Stimulated activated CD4-positive, alpha-beta T cell treated with anti-CD3 and anti-CD28 coated beads, TNF-alpha, amount 100 ng/mL, for 48 hours (primary cell): ENCODE results near the gene TRIM59.

ENCODE experiments used
- DNase-seq, 3 donors: peaks; one replicate each; pipeline ENCODE4 v3.0.0-alpha.2; 2020; ENCODE audit warnings: low read depth in 3 of 3

TRIM59 gene, protein sequence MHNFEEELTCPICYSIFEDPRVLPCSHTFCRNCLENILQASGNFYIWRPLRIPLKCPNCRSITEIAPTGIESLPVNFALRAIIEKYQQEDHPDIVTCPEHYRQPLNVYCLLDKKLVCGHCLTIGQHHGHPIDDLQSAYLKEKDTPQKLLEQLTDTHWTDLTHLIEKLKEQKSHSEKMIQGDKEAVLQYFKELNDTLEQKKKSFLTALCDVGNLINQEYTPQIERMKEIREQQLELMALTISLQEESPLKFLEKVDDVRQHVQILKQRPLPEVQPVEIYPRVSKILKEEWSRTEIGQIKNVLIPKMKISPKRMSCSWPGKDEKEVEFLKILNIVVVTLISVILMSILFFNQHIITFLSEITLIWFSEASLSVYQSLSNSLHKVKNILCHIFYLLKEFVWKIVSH

DNA sequence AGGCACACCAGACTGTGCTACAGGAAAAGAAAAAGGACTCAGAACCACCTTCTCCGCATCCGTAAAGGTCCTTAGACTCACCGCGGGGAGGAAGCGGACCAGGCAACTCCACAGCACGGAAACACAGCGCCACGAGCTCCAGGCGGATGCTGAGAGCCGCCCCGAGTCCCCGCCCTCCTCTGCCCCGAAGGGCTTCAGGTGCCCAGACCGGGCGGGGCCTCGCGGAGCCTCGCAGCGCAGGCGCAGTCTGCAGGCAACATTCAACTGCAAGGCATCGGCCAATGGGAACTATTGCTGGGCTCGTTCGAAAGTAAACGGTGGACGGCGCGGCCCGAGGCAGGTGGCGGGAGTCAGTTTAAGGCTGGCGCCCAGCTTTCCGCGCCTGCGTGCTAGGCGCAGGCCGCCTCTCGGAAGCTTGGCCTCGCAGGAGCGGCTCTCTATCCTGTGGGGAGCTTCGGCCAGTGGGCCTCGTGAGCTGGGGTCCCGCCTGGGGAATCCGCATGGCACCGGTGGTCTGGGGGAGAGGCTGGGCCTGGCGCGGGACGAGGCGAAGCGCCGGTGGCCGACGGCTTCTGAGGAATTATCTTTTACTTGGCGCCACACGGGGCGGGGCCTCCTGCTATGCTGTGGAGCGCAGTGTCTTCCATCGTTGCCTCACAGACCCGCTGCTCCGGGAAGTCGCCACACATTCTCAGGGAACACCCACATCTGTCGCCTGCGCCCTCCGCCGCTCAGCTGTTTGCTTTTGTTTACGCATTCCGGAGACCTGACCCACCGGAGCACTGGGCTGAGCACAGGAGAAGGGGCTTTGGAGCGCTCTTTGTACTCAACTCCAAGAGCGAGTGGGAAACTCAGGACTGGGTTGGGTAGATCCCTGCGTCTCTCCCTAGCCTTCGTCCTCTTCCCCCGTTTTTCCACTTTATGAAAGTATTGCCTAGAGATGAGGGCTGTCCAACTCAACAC is at the start of gene TRIM59:
TSS of gene TRIM59 (minus strand) at position 151 of the 963 bp plus-strand sequence. CDS start 10,603 bp downstream, outside the sequence.
- DNase-seq = peak; percentile 92 to 96 (median 94)

DNA sequence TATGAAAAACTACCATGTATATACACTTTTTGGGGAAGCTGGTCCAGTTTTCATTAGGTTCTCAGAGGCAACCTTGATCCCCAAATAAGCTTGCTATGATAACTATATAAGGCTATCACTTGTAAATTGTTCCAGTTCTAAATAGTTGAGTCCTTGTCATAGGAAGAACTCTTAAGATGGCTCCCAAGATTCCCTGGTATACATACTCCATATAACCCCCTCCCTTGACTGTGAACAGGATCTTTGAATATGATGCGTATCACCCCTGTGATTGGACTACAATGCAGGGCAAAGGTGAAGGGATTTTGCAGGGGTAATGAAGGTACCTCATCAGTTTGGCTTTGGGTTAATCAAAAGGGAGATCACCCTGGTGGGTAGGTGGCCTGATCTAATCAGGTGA is 48.6 kb upstream of the TRIM59 start:
- DNase-seq = no peak

DNA sequence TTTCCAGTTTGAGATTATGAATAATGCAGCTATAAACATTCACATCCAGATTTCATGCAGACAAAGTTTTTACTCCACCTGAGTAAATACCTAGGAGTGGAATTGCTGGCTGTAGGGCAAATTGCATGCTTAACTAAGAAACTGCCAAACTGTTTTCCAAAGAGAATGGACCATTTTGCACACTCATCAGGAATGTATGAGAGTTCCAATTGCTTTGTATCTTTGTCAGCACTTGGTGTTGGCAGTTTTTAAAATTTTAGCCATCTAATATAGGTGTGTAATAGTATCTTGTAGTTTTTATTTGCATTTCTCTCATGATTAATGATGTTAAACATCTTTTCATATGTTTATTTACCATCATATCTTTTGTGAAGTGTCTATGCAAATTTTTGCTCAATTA is 40.6 kb upstream of the TRIM59 start:
- DNase-seq = no peak

DNA sequence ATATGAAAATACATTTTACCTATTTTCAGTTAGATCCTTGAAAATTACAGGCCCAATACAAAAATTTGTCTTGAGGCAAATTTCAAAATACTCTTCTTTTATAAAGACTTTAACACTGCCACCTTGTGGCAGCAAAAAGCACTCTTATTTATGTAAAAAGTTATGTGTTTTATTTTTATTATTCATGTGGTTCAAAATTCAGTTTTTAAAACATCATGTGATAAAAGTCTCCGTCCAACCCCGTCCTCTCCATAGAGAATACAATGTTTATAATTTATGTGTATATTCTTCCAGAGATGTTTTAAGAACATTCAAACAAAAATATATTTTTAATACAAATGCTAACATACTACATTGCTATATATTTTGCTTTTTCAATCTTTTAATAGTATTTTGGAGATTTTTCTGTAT is 36.9 kb upstream of the TRIM59 start:
- DNase-seq = no peak

DNA sequence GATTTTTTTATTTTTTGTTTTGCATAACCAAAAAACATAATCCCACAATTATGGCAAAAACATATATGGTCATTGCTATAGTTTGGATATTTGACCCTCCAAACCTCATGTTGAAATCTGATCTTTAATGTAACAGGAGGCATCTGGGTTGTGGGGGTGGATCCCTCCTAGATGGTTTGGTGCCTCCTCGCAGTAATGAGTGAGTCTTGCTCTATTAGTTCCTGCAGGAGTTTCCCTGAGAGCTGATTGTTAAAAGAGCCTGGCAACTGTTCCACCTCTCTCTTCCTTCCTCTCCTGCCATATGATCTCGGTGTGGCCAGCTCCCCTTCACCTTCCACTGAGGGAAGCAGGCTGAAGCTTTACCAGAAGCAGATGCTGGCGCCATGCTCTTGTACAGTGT is 33.2 kb upstream of the TRIM59 start:
- DNase-seq = no peak

DNA sequence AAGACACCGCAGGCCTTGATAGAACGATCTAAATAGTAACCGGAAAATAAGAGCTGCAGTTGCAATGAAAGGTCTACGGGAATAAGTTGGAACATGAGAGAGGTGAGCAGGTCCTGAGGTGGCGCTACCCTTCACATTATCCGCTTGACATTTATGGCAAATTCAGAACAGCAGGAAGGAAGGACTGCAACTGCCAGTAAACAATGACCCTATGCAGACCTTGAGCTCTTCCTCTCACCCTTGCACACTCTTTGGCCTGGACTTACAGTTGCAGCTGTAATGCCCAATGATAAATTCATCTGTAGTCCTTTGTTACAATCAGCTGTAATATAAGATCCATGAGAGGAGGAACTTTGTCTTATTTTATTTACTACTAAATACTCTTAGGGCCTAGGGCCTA is 32.3 kb upstream of the TRIM59 start:
- no peak for DNase-seq

DNA sequence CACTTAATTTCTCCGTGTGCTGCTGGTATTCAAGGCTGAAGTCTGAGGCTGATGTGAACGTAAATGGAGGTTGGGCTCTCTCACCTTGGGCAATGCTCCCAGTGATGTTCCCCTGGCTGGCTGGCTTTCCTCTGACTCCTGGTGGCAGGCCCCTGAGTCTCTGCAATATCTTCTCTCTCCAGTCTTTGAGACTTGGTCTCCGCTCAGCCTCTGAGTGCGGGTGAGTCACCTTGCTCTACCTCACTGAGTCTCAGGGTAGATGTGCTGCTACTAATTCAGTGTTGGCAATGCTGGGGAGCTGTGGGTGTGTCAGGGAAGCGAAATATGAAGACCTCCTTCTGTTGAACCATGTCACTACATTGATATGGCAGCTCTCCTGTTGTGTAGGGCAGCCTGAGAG is 31.3 kb upstream of the TRIM59 start:
- no peak for DNase-seq

DNA sequence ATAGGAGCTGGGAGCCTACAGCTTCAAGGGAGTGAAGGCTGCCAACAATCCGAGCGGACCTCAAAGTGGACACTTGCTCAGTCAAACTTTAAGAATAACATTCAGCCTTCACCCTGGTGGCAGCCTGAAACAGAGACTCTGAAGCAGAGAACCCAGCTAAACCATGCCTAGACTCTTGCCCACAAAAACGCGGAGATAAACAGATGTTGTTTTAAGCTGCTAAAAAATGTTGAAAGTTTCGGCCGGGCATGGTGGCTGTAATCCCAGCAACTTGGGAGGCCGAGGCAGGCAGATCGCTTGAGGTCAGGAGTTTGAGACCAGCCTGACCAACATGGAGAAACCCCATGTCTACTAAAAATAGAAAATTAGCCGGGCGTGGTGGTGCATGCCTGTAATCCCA is 29.8 kb upstream of the TRIM59 start:
- no peak for DNase-seq

DNA sequence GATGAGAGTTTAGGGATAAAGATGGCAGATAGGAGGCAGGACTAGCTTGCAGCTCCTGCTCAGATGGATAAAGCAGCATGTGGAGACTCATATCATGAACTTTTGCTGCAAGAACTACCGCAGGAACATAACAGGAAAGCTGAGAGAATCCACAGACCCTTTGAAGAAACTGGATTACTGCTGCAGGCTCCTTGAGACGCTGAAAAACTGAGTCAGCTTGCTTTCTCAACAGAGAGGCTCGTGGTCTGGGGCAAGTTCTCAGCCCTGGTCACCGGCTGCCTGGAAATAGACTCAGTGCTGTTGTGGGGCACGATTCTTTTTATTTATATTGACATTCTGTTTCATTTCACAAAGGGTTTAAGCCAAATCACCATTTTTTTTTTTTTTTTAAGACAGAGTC is 28.8 kb upstream of the TRIM59 start:
- DNase-seq = no peak

DNA sequence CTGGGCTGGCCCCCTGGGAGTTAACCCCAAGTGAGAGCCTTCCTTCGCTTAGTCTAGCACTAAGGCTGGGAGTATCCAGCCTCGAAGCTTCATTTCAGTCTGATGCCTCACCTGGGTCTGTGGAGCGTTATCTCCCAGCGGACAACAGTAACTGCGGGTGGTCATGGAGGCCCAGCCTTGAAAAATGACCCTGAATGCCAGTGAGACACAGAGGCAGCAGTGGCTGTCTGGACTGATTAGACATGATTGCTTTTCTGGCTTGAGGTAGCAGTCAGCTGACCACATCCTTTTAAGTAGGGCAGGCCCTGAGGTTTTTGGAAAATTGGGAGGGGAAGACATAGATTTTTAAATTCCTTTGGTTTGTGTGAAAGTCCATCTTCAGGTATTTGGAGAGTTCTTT is 28.2 kb upstream of the TRIM59 start:
- no peak for DNase-seq

DNA sequence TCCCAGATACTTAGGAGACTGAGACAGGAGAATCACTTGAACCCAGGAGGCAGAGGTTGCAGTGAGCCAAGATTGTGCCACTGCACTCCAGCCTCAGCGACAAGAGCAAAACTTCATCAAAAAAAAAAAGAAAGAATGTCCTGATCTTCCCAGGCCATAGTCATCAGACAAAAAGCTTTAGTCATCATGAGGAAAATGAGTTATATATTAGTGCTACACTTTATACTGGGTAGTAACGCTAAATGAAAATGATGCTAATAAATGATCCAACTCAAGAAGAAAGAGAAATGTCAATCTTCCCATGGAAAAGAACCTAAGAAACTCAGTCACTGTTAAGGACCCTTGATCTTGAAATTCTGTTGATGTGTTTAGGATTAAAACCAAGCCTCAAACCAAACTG is 26.3 kb upstream of the TRIM59 start:
- DNase-seq = no peak

DNA sequence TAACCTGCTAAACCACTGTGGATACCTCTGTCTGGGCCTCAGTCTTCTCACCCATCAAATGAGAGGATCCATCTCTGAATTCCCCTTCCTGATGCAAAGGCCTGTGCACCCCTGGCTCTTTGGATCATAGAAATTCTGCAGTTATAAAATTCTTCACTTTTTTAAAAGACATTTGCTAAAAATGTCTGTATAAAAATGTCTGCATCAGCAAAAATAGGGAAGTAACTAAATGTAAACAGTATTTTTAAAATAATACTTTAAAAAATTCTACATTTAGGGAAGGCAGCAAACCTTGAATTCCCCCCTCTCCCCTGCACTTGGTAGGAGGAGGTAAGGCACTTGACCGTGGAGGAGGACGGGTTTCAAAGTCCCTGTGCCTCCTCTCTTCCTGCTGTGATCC is 25.6 kb upstream of the TRIM59 start:
- DNase-seq = no peak

DNA sequence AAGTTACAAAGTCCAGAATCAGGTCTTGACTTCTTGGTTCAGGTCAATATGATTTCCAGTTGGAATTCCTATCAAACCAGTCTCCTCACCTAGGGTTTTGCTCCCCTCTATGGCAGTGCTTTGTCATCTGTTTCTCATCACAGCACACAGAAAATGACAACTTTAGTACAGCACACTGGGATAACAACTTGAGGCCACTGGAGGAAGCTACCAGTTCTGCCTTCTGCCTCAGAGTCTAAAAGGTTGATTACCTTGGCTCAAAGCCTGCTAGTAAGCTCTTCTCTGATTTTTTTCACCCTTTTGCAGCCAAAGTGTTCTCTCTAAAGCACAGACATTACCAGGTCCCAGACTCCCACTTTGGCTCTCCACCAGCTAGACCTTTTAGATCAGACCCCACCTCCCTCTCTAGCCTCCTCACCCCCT is 24.8 kb upstream of the TRIM59 start:
- no peak for DNase-seq

DNA sequence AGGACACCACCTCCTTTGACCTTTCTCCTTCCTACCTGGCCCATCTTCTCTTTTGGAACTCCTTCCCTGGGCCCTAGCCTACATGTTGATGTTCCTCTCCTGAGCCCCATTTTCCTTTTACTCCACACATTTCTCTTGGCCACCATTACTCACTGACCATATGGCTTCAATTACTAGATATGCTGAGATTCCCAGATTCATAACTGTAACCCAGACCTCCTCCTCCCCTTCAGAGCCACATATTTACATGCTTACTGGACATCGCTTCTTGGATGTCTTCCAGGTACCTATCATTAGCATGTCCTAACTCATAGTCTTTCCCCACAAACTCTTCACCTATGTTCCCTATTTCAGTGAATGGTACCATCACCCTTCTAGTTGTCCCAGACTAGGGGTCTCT is 24.4 kb upstream of the TRIM59 start:
- no peak for DNase-seq

DNA sequence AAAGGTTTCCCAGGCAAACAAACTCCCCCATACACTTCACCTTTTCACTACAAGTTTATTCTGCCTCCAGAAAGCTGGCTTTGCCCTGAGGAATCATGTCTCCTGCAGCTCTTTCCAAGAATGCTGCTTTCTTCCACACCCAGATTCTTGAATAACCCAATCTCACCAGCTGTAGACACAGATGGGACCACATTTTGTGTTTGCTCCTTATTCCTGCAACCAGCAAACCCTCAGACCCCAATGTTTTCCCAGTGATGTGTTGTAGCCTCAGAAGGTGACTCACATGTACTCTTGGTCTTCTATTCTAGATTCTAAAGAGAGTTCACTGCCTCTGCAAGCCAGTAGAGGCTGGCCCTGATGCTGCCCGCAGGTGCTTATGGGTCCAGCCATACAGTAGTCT is 23.6 kb upstream of the TRIM59 start:
- no peak for DNase-seq

DNA sequence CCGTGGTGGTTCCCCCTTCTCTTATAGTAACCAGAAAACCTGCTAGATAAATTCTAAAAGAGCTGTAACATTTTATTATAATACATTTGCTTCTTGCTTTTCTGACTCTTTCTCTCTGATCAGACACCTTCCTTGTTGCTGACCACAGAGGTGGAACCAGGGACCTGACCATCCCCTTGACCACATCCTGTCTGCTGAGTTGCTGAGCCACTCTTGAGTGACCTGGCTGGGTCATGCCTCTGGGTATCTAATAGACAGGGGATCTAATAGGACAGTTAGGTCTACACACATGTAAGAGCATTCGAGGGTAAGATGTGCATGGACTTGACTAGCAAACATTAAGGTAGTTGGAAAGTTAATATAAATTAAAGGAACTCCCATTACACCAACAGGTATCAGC is 22.8 kb upstream of the TRIM59 start:
- no peak for DNase-seq

DNA sequence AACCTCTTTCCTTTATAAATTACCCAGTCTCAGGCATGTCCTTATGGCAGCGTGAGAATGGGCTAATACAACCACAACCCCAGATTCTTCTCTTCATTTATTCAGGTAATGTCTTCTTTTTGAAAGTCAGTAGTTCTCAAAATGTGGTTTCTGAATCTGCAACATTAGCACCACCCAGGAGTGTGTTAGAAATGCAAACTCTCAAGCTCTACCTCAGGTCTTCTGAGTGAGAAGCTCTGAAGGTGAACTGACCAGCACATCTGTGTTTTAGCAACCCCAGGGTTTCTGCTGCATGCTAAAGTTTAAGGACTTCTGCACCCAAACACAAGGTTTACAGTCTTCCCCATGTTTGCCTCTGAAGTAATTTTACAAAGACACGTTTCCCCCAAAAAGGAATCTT is 22.3 kb upstream of the TRIM59 start:
- no peak for DNase-seq

DNA sequence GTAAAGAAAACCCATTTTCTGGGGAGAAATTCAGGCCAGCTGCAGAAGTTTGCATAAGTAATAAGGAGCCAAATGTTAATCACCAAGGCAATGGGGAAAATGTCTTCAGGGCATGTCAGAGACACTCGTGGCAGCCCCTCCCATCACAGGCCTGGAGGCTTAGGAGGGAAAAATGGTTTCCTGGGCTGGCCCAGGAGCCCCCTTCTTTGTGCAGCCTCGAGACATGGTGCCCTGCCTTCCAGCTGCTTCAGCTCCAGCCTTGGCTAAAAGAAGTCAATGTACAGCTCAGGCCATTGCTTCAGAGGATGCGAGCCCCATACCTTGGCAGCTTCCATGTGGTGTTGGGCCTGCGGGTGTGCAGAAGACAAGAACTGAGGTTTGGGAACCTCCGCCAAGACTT is 20.6 kb upstream of the TRIM59 start:
- no peak for DNase-seq

DNA sequence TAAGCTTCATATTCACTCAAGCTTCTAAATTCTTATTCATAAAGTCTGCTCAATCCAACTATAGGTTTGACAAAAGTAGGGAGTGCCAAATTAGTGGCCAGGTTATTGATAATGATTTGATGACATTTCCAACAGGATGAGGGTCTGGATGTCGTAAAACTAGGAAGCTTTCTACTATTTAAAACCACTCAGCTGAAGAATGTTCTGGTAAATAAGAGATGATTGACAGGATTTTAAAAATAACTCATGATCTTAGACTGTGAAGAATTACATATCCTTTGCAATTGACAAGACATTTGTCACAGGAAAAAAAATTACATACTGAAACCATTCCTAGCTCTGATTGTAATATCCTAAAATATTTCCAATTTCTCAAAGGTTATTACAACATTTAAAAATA is 15.4 kb upstream of the TRIM59 start:
- no peak for DNase-seq

DNA sequence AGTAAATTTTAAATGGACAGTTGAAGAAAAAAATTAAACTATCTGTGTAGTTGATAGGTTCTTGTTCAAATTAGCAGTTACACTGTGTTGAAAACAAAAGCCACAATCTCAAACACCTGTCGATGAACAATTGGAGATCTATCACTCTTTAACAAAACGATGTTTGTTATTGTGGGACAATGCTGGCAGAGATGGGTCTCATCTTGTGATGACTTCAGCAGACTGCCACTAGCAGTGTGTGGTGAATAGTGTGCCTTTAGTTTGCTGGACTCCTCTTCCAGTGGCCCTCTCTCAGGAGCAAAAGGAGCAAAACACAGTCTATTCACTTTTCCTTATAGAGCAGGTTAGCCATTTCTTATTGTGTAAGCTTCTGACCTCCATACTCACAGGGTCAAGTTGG is 14.7 kb upstream of the TRIM59 start:
- no peak for DNase-seq

DNA sequence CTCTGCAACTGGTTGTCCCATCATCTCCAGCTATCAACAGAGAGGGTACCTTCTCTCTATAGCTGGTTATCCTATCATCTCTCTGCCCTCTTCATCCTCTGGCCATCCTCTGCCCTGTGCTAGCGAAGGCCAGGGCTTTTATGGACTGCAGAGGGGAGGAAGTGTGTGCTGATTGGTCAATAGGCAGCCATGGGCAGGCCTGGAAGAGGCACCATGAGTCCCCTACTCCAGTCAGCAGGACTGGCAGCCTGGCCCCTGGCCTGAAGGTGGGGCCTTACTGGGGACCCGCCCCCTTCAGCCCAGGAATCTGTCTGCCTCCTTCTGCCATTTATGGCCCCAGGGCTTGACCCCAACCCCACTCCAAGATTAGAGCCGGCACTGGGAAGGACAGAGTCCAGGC is 10.4 kb upstream of the TRIM59 start:
- no peak for DNase-seq

DNA sequence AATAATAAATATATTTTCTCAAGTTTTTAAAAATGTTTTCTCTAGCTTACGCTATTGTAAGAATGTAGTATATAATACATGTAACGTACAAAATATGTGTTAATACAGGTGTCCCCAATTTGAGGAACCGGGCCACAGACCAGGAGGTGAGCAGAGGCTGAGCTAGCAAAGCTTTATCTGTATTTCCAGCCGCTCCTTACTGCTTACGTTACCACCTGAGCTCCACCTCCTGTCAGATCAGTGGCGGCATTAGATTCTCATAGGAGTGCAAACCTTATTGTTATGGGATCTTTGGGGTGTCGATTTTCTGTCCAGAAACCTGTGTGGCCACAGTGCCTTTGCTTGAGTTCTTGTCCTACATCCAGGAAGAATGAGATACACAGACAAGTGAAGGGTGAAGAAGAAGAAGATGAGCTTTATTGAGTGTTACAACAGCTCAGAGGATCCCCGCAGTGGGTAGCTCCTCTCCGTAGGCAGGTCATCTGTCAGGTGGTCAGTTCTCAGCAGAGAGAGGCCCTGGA is 9.9 kb upstream of the TRIM59 start:
- DNase-seq = no peak

DNA sequence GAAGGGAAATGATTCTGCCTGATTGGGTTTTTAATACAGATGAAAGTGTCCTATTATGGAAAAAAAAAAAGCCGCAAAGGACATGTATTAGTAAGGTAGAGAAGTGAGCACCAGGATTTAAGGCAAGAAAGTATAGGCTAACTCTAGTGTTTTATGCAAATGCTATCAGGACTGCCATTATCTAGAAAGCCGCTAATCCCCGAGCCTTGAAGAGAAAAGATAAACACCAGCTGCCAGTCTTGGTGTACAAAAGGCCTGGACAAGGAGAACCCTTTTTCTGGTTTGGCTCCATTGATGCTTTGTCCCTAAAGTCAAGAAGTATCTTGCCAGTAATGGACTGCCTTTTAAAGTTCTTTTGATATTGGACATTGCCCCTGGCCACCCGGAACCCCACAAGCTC is 8.6 kb upstream of the TRIM59 start:
- no peak for DNase-seq
